HCT116 (cell line): ENCODE results near the gene CBFB.

Source experiments
- CTCF ChIP-seq, 3 experiments: fragments of 200-600 bp in 1 of 3; sonication (generic) in 1 of 3; IDR thresholded peaks in 2 of 3; conservative IDR thresholded peaks in 1 of 3; 2 replicates each; pipeline ENCODE4 v1.5.1; 2012 to 2017; ENCODE audit warnings: low read depth in 2 of 3, low read length in 2 of 3, antibody characterized with exemption in 1 of 3, borderline replicate concordance in 1 of 3, control low read depth in 1 of 3, mild to moderate bottlenecking in 1 of 3, mixed read lengths in 1 of 3, mixed run types in 1 of 3, moderate library complexity in 1 of 3; ENCODE audit not compliant: insufficient read depth in 1 of 3
- EZH2 ChIP-seq: fragments of 200-600 bp; sonication (generic); IDR thresholded peaks from 2 replicates; pipeline ENCODE4 v1.6.1; 2017; ENCODE audit warnings: antibody characterized with exemption, mixed run types
- FOSL1 ChIP-seq: IDR thresholded peaks from 2 replicates; pipeline ENCODE4 v1.6.1; 2012; ENCODE audit warnings: low read depth
- POLR2A ChIP-seq: IDR thresholded peaks from 2 replicates; pipeline ENCODE4 v1.7.0; 2011; ENCODE audit warnings: borderline replicate concordance; ENCODE audit not compliant: insufficient read depth, insufficient read length; ENCODE audit errors: extremely low read depth
- POLR2AphosphoS5 ChIP-seq: IDR thresholded peaks from 2 replicates; pipeline ENCODE4 v1.6.1; 2011; ENCODE audit warnings: mild to moderate bottlenecking, low read depth, low read length, moderate library complexity
- SIN3A ChIP-seq: IDR thresholded peaks from 2 replicates; pipeline ENCODE4 v1.6.1; 2012; ENCODE audit warnings: low read depth
- TF ChIP-seq, protein P1 (sequence below): IDR thresholded peaks from 2 replicates; pipeline ENCODE4 v1.6.1; 2012

DNA sequence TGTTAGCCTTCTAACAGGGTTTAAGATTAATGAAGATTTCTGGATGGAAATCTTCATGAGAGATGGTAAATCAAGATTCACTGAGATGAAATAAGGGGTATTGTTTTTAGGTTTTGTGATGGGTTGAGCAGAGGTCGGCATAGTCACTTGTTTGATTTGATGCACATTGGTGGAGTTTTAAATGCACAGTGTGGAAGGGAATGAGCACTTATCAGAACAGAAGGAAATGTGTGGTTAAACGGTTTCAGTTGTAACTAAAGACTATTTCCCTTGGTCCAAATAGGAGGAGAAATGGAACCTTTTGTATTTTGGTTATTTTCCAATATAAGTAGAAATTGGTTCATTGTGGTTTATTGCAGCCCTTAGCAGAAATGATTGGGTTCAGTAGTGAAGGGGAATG lies 34.1 kb downstream of the CBFB start:
- TF ChIP-seq CTCF (IDR thresholded peaks at IDR 0.05 in 2 of 3, conservative IDR thresholded peaks at IDR 0.05 in 1 of 3; ENCODE audit: borderline replicate concordance in 1 of 3, insufficient read depth in 1 of 3, low read depth in 2 of 3, low read length in 2 of 3), result no peak
- TF ChIP-seq, protein P1, sequence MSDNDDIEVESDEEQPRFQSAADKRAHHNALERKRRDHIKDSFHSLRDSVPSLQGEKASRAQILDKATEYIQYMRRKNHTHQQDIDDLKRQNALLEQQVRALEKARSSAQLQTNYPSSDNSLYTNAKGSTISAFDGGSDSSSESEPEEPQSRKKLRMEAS, result no peak
- no peak for TF ChIP-seq EZH2
- TF ChIP-seq SIN3A, result no peak
- no peak for TF ChIP-seq POLR2A
- no peak for TF ChIP-seq POLR2AphosphoS5
- no peak for TF ChIP-seq FOSL1
